Measurements from ENCODE around the gene SNTB2. TPM values are rescaled to one million over a fixed set of nuclear protein-coding genes. Genes with fewer than 3 reads are reported as not detected.

Gene SNTB2
- total RNA-seq, 1 experiment from 2014 or later, result 20.2 TPM

GRCh38 chr16:69260506-69260905 is 73.5 kb downstream of the SNTB2 start:
- H2AK5ac ChIP-seq (ENCODE audit: insufficient read length, low read length), result no peak overlapping the region
- H3K79me2 ChIP-seq (ENCODE audit: insufficient read depth, low read length), result no peaks in the 10 kb centered on the region
- no peaks in the 10 kb centered on the region for H3K4me1 Mint-ChIP-seq

More at GRCh38 chr16:69260506-69260905, 73.5 kb downstream of the SNTB2 start:
- H3K9ac ChIP-seq (ENCODE audit: extremely low read depth, insufficient read length, low read length), result no peak overlapping the region
- no peak overlapping the region for H3K27ac ChIP-seq (ENCODE audit: insufficient read length, low read depth, low read length)
- no peak overlapping the region for H2AFZ ChIP-seq (ENCODE audit: low read length)
- no peak overlapping the region for H2BK15ac ChIP-seq (ENCODE audit: low read depth, low read length)
- H3K23ac ChIP-seq (ENCODE audit: insufficient read length, low read depth, low read length), result no peak overlapping the region
- Mint-ChIP-seq H3K27me3 (ENCODE audit: low read depth) (no peaks in the 10 kb centered on the region), H3K9me3 (no peaks in the 10 kb centered on the region), H3K27ac (no peak overlapping the region; a peak in 1 of 7 replicates), H3K36me3 (ENCODE audit: insufficient read depth in 1 of 3, low read depth in 3 of 3) (peaks cover 10 to 36% (median 29%) of the 10 kb centered on the region in 3 experiments; a peak in 6 of 7 replicates), H3K4me3 (no peak overlapping the region)
- no peak for TF ChIP-seq CTCF (conservative IDR thresholded peaks at IDR 0.05)
- no peak overlapping the region for H2BK20ac ChIP-seq (ENCODE audit: low read depth, low read length, poor library complexity, severe bottlenecking)
- no peaks in the 10 kb centered on the region for H4K20me1 ChIP-seq (ENCODE audit: control insufficient read depth, insufficient read depth, insufficient read length)
- no peak overlapping the region for H3K18ac ChIP-seq (ENCODE audit: insufficient read length, low read depth, low read length)
- H3K4me1 ChIP-seq (ENCODE audit: insufficient read depth, low read length), result no peaks in the 10 kb centered on the region
- H3K27me3 ChIP-seq (ENCODE audit: insufficient read depth, low read length), result no peaks in the 10 kb centered on the region
- no peaks in the 10 kb centered on the region for H3K9me3 ChIP-seq (ENCODE audit: control insufficient read depth, low read depth, low read length)
- no peak overlapping the region for H3K4ac ChIP-seq (ENCODE audit: low read depth, low read length)
- no peak overlapping the region for H2BK12ac ChIP-seq (ENCODE audit: insufficient read length, low read depth, low read length)
- no peak overlapping the region for H4K8ac ChIP-seq (replicated peaks; ENCODE audit: insufficient read length, low read depth, low read length)
- no peak overlapping the region for H2BK120ac ChIP-seq (ENCODE audit: low read depth, low read length, poor library complexity, severe bottlenecking)
- no peak overlapping the region for H3K4me2 ChIP-seq (ENCODE audit: insufficient read depth, insufficient read length, low read length)
- no peaks in the 10 kb centered on the region for H3K79me1 ChIP-seq (ENCODE audit: insufficient read depth, low read depth, low read length, poor library complexity, severe bottlenecking)
- no peak overlapping the region for H3T11ph ChIP-seq (ENCODE audit: low read length)
- H4K5ac ChIP-seq (ENCODE audit: insufficient read length, low read depth, low read length), result no peak overlapping the region
- no peak overlapping the region for H3K14ac ChIP-seq (ENCODE audit: insufficient read depth, low read length)
- no peaks in the 10 kb centered on the region for H3K23me2 ChIP-seq (ENCODE audit: insufficient read length, low read depth, low read length, poor library complexity, severe bottlenecking)
- DNase-seq, result no peak
- H3K56ac ChIP-seq (ENCODE audit: insufficient read length, low read depth, low read length), result no peak overlapping the region
- H4K91ac ChIP-seq (ENCODE audit: insufficient read length, low read depth, low read length), result no peak overlapping the region
- whole genome bisulfite sequencing (ENCODE audit: extremely low coverage, insufficient read length, low lambda C conversion rate), result no CpG with 5 or more reads among the region's 3 CpGs
- no peak overlapping the region for H2BK5ac ChIP-seq (ENCODE audit: insufficient read length, low read length)
